RWPE1 (cell line): ENCODE results near the gene RENBP.

Experiments used
- CTCF ChIA-PET: fragments of 350-600 bp; sonication (Branson Sonifier 250); formaldehyde crosslinking; extraction: SDS; loops from one replicate; lab custom pipeline; 2021; lab: Yijun Ruan, JAX
- POLR2A ChIA-PET: fragments of 400-600 bp; formaldehyde crosslinking; extraction: SDS; loops from one replicate; lab custom pipeline; 2020; ENCODE audit warnings: antibody characterized with exemption; ENCODE audit not compliant: low non-redundant PET; lab: Yijun Ruan, JAX
- DNase-seq: peaks from one replicate; pipeline ENCODE4 v3.0.0; 2012; ENCODE audit warnings: low spot score
- H3K27ac ChIP-seq: fragments of 450-650 bp; 2 replicates; pipeline ENCODE4 v1.5.1; 2017
- CTCF ChIP-seq: fragments of 450-650 bp; conservative IDR thresholded peaks from 2 replicates; pipeline ENCODE4 v1.5.1; 2017; ENCODE audit warnings: low read depth, mild to moderate bottlenecking

The RENBP gene

GRCh38 chrX:153971124-153971449, 26.6 kb upstream of the RENBP start:
- peak overlapping the region; percentile 97 for H3K27ac ChIP-seq
- CTCF ChIA-PET: interaction anchor here (0.7 kb wide), 1 partner anchor 42 kb away, joined by 3 read pairs; no protein-coding TSS in a partner anchor
- POLR2A ChIA-PET: no interaction called here
- peak; percentile 67 for DNase-seq
- TF ChIP-seq CTCF: no peak

GRCh38 chrX:153970357-153971123, 26.1 kb upstream of the RENBP start:
- ChIA-PET CTCF (interaction anchor here (0.7 kb wide), 1 partner anchor 43 kb away, joined by 3 read pairs; no protein-coding TSS in a partner anchor), POLR2A (no interaction called here)
- DNase-seq: no peak
- no peak for TF ChIP-seq CTCF
- H3K27ac ChIP-seq: peak overlapping the region; percentile 97

- CTCF ChIA-PET: no interaction called here
- no peak for DNase-seq
- peak overlapping the region; percentile 97 for H3K27ac ChIP-seq
- TF ChIP-seq CTCF: no peak
- POLR2A ChIA-PET: no interaction called here
These were observed 25.5 kb upstream of the RENBP start for GRCh38 chrX:153969904-153970356.

GRCh38 chrX:153969125-153969903, 24.9 kb upstream of the RENBP start:
- no peak for DNase-seq
- H3K27ac ChIP-seq: peak overlapping the region; percentile 97
- POLR2A ChIA-PET: no interaction called here
- CTCF ChIA-PET: no interaction called here
- TF ChIP-seq CTCF: no peak

- H3K27ac ChIP-seq: peak overlapping the region; percentile 97
- POLR2A ChIA-PET: no interaction called here
- CTCF ChIA-PET: interaction anchor here (0.5 kb wide), 1 partner anchor 856 kb away, joined by 3 read pairs; no protein-coding TSS in a partner anchor
- no peak for TF ChIP-seq CTCF
- DNase-seq: no peak
These were observed 24.3 kb upstream of the RENBP start for GRCh38 chrX:153968754-153969124.

- H3K27ac ChIP-seq: peak overlapping the region; percentile 97
- ChIA-PET CTCF (interaction anchor here (0.5 kb wide), 1 partner anchor 857 kb away, joined by 3 read pairs; no protein-coding TSS in a partner anchor), POLR2A (no interaction called here)
- no peak for DNase-seq
- no peak for TF ChIP-seq CTCF
These were observed 23.8 kb upstream of the RENBP start for GRCh38 chrX:153968255-153968654.
